Stomach (tissue), 9 donors: Measurements from ENCODE around the gene CD96. TPM values are rescaled to one million over a fixed set of nuclear protein-coding genes. Genes with fewer than 3 reads are reported as not detected.

Experiments used
- DNase-seq, 2 donors: peaks; one replicate each; pipeline versions ENCODE4 v3.0.0 to v3.0.0-alpha.2; 2013 to 2019
- H3K27ac ChIP-seq, 5 donors: fragments of 200-600 bp in 4 of 5; sonication (generic) in 4 of 5; one replicate each; pipeline ENCODE4 v1.5.1; 2013 to 2019; ENCODE audit warnings: mild to moderate bottlenecking in 1 of 5, moderate library complexity in 1 of 5
- H3K27me3 ChIP-seq, 3 donors: fragments of 200-600 bp; sonication (generic); one replicate each; pipeline ENCODE4 v1.5.1; 2017 to 2019; ENCODE audit warnings: mixed run types in 1 of 3
- H3K36me3 ChIP-seq, 4 donors: fragments of 200-600 bp; sonication (generic); 1 replicate in 3 of 4; 2 replicates in 1 of 4; pipeline ENCODE4 v1.5.1; 2016 to 2019
- H3K4me1 ChIP-seq, 4 donors: fragments of 200-600 bp; sonication (generic); one replicate each; pipeline ENCODE4 v1.5.1; 2016 to 2019
- H3K4me3 ChIP-seq, 4 donors: fragments of 200-600 bp; sonication (generic) in 3 of 4; one replicate each; pipeline ENCODE4 v1.5.1; 2016 to 2019; ENCODE audit warnings: mild to moderate bottlenecking in 1 of 4
- H3K9me3 ChIP-seq, 4 donors: fragments of 200-600 bp; sonication (generic); one replicate each; pipeline ENCODE4 v1.5.1; 2016 to 2019
- EP300 ChIP-seq: sonication (generic); formaldehyde crosslinking; IDR thresholded peaks from one replicate; pipeline ENCODE4 v1.6.1; 2017; ENCODE audit warnings: antibody characterized with exemption
- POLR2A ChIP-seq, 4 donors: fragments of 450-650 bp; IDR thresholded peaks; one replicate each; pipeline ENCODE4 v1.6.1; 2016; ENCODE audit warnings: antibody characterized with exemption in 4 of 4, control low read depth in 2 of 4, mild to moderate bottlenecking in 1 of 4, moderate library complexity in 1 of 4
- POLR2AphosphoS5 ChIP-seq, 3 donors: sonication (generic); formaldehyde crosslinking; IDR thresholded peaks; one replicate each; pipeline ENCODE4 v1.6.1; 2016; ENCODE audit warnings: antibody characterized with exemption in 3 of 3
- WGBS, 5 donors: extraction: QIAGEN DNeasy Blood & Tissue Kit in 3 of 5; methylation state at CpG; one replicate each; pipeline versions ENCODE4 v1.1.5 to v1.1.7; 2013 to 2018; 5-methylcytosine and 5-hydroxymethylcytosine counted together
- intact Hi-C: fragments of 100-400 bp; cut with DNase I; formaldehyde crosslinking; loops from one replicate; pipeline ENCODE4 v1.15.1; 2023; ENCODE audit warnings: low total_unique reads
- polyA plus RNA-seq, 3 donors: library from polyadenylated mRNA; stranded (reverse); fragments of 200-250 nt; gene quantifications; one replicate each; pipeline ENCODE4 v1.2.3, GENCODE V29; 2013
- total RNA-seq, 5 donors: library from RNA; depleted of rRNA; stranded (reverse); fragments of >200 nt; gene quantifications; one replicate each; pipeline versions ENCODE4 v1.1.0 to v1.2.3, GENCODE V29; 2014 to 2016
- TF ChIP-seq, protein P1 (sequence below), 7 experiments: fragments of 450-650 bp in 4 of 7; fragments of 200-600 bp in 3 of 7; sonication (generic) in 3 of 7; IDR thresholded peaks; one replicate each; pipeline ENCODE4 v1.5.1; 2016 to 2019; ENCODE audit warnings: antibody characterized with exemption in 7 of 7, control low read depth in 2 of 7, mild to moderate bottlenecking in 1 of 7
- donor health status: healthy with polysubstance abuse.
- donor health status: Bipolar disorder and iron deficiency.
- donor health status: healthy.

Gene CD96
- total and polyA plus RNA-seq, 8 donors, result 0.19 to 57.2 (median 5.7) TPM

DNA sequence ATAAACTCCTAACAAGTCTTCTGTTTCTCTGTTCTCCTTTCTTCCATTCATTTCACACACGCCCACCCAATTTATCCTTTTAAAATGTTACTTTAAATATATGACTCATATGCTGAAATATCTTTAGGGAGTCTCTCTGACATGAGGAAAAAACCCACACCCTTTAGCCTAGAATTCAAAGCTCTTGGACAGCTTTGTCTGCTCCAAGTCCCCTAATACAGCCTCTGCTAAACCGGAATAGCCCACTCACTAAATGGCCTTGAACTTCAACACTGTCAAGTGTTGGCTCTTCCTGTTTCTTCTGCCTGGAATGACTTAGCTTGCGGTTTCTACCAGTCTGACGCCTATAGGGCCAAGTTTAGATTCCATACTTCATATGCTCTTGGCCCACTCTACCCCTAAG is 3.3 kb upstream of the CD96 start:
- no peak for TF ChIP-seq POLR2A (IDR thresholded peaks at IDR 0.05)
- TF ChIP-seq EP300, result no peak
- no peak for TF ChIP-seq POLR2AphosphoS5 (IDR thresholded peaks at IDR 0.05)
- TF ChIP-seq, protein P1, sequence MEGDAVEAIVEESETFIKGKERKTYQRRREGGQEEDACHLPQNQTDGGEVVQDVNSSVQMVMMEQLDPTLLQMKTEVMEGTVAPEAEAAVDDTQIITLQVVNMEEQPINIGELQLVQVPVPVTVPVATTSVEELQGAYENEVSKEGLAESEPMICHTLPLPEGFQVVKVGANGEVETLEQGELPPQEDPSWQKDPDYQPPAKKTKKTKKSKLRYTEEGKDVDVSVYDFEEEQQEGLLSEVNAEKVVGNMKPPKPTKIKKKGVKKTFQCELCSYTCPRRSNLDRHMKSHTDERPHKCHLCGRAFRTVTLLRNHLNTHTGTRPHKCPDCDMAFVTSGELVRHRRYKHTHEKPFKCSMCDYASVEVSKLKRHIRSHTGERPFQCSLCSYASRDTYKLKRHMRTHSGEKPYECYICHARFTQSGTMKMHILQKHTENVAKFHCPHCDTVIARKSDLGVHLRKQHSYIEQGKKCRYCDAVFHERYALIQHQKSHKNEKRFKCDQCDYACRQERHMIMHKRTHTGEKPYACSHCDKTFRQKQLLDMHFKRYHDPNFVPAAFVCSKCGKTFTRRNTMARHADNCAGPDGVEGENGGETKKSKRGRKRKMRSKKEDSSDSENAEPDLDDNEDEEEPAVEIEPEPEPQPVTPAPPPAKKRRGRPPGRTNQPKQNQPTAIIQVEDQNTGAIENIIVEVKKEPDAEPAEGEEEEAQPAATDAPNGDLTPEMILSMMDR (IDR thresholded peaks at IDR 0.05), result no peak
- intact Hi-C loops, result no loop called here
- DNase-seq, result peak in 1 of 2 donors; percentile 59
- 30 to 55% (median 49%) methylated on average over 4 of the region's 4 CpGs for WGBS, 5 donors
- Histone ChIP-seq H3K36me3 (no peaks in the 10 kb centered on the region), H3K27me3 (no peaks in the 10 kb centered on the region), H3K27ac (peak overlapping the region in 1 of 5 donors; percentile 56), H3K4me1 (peaks cover 0 to 16% (median 13%) of the 10 kb centered on the region in 4 donors), H3K9me3 (no peaks in the 10 kb centered on the region), H3K4me3 (no peak overlapping the region)

DNA sequence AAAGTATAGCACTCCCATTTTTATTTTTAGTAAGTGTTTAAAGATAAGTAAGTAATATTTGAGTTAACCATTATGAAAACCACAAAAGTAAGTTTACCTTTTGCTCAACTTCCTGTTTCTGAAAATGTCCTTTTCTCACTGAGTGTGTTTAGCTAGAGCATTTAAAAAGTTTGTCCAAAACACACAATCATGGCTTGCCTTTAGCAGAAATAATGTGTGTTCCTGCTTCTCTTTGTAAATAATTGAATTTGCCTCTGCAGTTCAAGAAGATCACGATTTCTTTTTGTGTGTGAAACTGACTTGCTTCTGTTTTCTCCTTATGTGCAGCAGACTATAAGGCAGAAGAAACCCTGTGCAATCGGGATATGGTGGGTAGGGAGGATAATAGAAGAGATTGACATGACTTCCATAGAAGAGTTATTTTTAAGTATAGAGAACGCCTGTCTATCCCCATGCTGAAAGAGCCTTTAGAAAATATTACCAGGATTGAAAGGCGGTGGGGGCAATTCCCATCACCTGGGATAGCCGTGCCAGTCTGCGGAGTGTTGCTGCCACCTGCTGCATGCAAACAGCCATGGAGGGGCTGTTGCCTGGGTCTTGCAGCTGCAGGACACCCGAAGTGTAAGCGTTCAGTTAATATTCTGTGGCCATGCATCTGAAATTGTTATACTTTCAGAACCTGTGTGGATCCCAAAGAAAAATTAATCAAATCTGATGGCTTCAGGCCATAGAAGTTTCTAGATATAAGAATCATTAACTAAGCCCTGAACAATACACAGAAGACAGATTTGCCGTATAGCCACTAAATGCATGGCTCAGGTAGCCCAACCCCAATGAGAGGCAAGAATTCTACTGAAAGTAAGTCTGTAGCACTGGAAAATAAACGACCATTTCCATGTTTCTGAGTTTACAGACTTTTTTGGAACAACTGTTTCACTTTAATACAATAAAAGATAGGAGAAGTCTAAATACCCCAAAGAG is 2.4 kb upstream of the CD96 start:
- Histone ChIP-seq H3K9me3 (no peaks in the 10 kb centered on the region), H3K27me3 (no peaks in the 10 kb centered on the region), H3K27ac (peak overlapping the region in 1 of 5 donors; percentile 56), H3K4me3 (peak overlapping the region in 1 of 4 donors; percentile 24), H3K4me1 (peaks cover 0 to 16% (median 13%) of the 10 kb centered on the region in 4 donors), H3K36me3 (no peaks in the 10 kb centered on the region)
- DNase-seq, result peak; percentile 71 to 89
- intact Hi-C loops, result no loop called here
- TF ChIP-seq, protein P1 (IDR thresholded peaks at IDR 0.05), result peak in 5 of 7 experiments; percentile 46 to 70 (median 55)
- no peak for TF ChIP-seq POLR2AphosphoS5 (IDR thresholded peaks at IDR 0.05)
- WGBS, 5 donors, result 10 to 18% (median 15%) methylated on average over 10 of the region's 10 CpGs

DNA sequence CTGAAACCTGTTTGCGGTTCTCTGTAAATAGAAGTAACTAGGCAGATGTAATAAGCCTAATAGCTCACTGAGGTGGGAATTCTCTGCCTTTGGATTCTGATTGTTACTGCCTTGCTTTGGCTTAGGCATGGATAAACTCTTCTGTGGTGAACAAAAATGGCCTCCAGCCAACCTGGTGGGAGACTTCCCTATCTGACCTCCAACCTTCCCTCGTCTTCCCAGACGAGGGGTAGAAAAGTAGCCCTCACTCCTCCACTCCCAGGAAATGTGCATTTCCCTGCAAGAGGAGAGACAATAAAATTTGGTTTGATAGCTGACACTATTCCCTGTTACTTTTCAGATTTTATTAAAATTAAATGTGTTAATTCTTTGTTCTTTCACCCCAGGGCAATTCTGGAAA is 606 bp upstream of the CD96 start:
- TF ChIP-seq, protein P1 (IDR thresholded peaks at IDR 0.05), result no peak
- TF ChIP-seq EP300 (no peak), POLR2AphosphoS5 (IDR thresholded peaks at IDR 0.05) (no peak), POLR2A (IDR thresholded peaks at IDR 0.05) (no peak)
- Histone ChIP-seq H3K4me3 (no peak overlapping the region), H3K27ac (peak overlapping the region in 3 of 5 donors; percentile 18 to 40 (median 31)), H3K9me3 (no peaks in the 10 kb centered on the region), H3K4me1 (peaks cover 0 to 16% (median 13%) of the 10 kb centered on the region in 4 donors), H3K36me3 (no peaks in the 10 kb centered on the region), H3K27me3 (no peaks in the 10 kb centered on the region)
- WGBS, 5 donors, result 38 to 49% (median 40%) methylated on average over 3 of the region's 3 CpGs
- intact Hi-C loops, result no loop called here
- DNase-seq, result no peak

DNA sequence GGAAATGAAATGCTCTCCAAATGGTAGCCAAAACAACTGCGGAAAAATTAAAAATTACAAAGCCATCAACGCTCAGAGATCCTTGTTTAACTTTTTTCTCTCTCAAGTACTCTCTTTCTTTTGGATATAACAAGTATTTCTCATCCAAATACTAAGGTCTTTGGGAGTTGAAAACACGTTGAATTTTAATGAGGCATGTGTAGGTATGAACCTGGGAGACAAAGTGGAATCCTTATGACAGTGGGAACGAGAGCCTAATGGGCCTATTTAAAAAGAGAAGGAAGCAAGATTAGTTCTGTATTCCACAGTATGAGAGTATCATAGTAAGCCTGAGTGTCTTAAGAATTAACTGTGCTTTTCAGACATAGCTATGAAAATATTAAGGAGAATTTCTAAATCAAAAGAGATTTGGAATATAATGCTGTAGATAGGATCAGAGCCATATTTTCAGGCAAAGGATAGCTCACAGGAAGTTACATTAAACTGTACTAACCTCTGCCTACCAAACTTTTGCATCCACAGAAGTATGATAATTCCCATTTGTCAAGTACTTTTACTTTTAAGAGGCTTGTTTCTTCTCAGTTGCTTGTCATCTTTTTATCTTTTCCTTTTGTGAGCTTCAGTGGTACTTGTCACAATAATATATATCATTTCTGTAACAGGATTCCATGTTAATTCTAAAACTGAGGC is 759 bp downstream of the CD96 start:
- Histone ChIP-seq H3K36me3 (no peaks in the 10 kb centered on the region), H3K4me3 (peak overlapping the region in 1 of 4 donors; percentile 11), H3K27ac (peak overlapping the region in 4 of 5 donors; percentile 2 to 58 (median 36)), H3K9me3 (no peaks in the 10 kb centered on the region), H3K4me1 (peaks cover 0 to 16% (median 13%) of the 10 kb centered on the region in 4 donors), H3K27me3 (no peaks in the 10 kb centered on the region)
- DNase-seq, result no peak
- intact Hi-C loops, result no loop called here
- no peak for TF ChIP-seq POLR2A (IDR thresholded peaks at IDR 0.05)
- TF ChIP-seq, protein P1 (IDR thresholded peaks at IDR 0.05), result no peak
- no peak for TF ChIP-seq POLR2AphosphoS5 (IDR thresholded peaks at IDR 0.05)
- no peak for TF ChIP-seq EP300
- whole genome bisulfite sequencing, 5 donors, result 81 to 92% (median 88%) methylated on average over 4 of the region's 4 CpGs
